Measurements from ENCODE around the gene ANG. TPM values are rescaled to one million over a fixed set of nuclear protein-coding genes. Genes with fewer than 3 reads are reported as not detected.

The ANG gene
- total RNA-seq, 2 donors from 2014 or later: 13.5 to 15.7 TPM

GRCh38 chr14:20686386-20687143, 2.0 kb upstream of the ANG start:
- ATAC-seq (ENCODE audit: insufficient number of reproducible peaks, low FRiP score, low read depth) (no peak), DNase-seq (ENCODE audit: low spot score) (no peak)
- H3K27ac ChIP-seq: no peak overlapping the region
- H3K4me1 ChIP-seq (ENCODE audit: control insufficient read depth in 1 of 2, low read depth in 2 of 2): peaks cover 13 to 29% of the 10 kb centered on the region in 2 donors
- H3K4me3 ChIP-seq: peak overlapping the region; percentile 86
- H3K36me3 ChIP-seq: no peaks in the 10 kb centered on the region
- H3K9me3 ChIP-seq: no peaks in the 10 kb centered on the region
- no peaks in the 10 kb centered on the region for H3K27me3 ChIP-seq (replicated peaks; ENCODE audit: insufficient read depth)
- TF ChIP-seq CTCF (IDR thresholded peaks at IDR 0.05): no peak

GRCh38 chr14:20687362-20688166, 1.0 kb upstream of the ANG start:
- ATAC-seq (ENCODE audit: insufficient number of reproducible peaks, low FRiP score, low read depth): no peak
- DNase-seq (ENCODE audit: low spot score): no peak
- Histone ChIP-seq H3K27ac (no peak overlapping the region), H3K9me3 (no peaks in the 10 kb centered on the region), H3K36me3 (no peaks in the 10 kb centered on the region), H3K4me3 (no peak overlapping the region), H3K4me1 (ENCODE audit: control insufficient read depth in 1 of 2, low read depth in 2 of 2) (peaks cover 13 to 29% of the 10 kb centered on the region in 2 donors), H3K27me3 (replicated peaks; ENCODE audit: insufficient read depth) (no peaks in the 10 kb centered on the region)
- TF ChIP-seq CTCF (IDR thresholded peaks at IDR 0.05): no peak

GRCh38 chr14:20690848-20691640, 2.5 kb downstream of the ANG start:
- H3K4me1 ChIP-seq (ENCODE audit: control insufficient read depth in 1 of 2, low read depth in 2 of 2): peaks cover 7 to 18% of the 10 kb centered on the region in 2 donors
- ATAC-seq (ENCODE audit: insufficient number of reproducible peaks, low FRiP score, low read depth) (peak; percentile 72), DNase-seq (ENCODE audit: low spot score) (no peak)
- peaks cover 6% of the 10 kb centered on the region for H3K36me3 ChIP-seq
- TF ChIP-seq CTCF (IDR thresholded peaks at IDR 0.05): peak; percentile 86
- H3K4me3 ChIP-seq: no peak overlapping the region
- no peaks in the 10 kb centered on the region for H3K9me3 ChIP-seq
- H3K27ac ChIP-seq: no peak overlapping the region
- no peaks in the 10 kb centered on the region for H3K27me3 ChIP-seq (replicated peaks; ENCODE audit: insufficient read depth)

- no peak for TF ChIP-seq CTCF (IDR thresholded peaks at IDR 0.05)
- peaks cover 6% of the 10 kb centered on the region for H3K36me3 ChIP-seq
- no peaks in the 10 kb centered on the region for H3K9me3 ChIP-seq
- no peak overlapping the region for H3K27ac ChIP-seq
- H3K4me1 ChIP-seq (ENCODE audit: control insufficient read depth in 1 of 2, low read depth in 2 of 2): peaks cover under 1 to 6% of the 10 kb centered on the region in 2 donors
- no peak for ATAC-seq (ENCODE audit: insufficient number of reproducible peaks, low FRiP score, low read depth)
- H3K4me3 ChIP-seq: no peak overlapping the region
- H3K27me3 ChIP-seq (replicated peaks; ENCODE audit: insufficient read depth): no peaks in the 10 kb centered on the region
- DNase-seq (ENCODE audit: low spot score): no peak
Observed at GRCh38 chr14:20692116-20692751, 3.7 kb downstream of the ANG start.

Measured in thoracic aorta (tissue), 2 donors.